SK-N-SH (cell line): ENCODE results near the gene OR8B4.

ENCODE experiments used
- NFIC ChIP-seq: IDR thresholded peaks from 2 replicates; pipeline ENCODE4 v1.4.0; 2012; ENCODE audit warnings: borderline replicate concordance
- POLR2AphosphoS5 ChIP-seq: IDR thresholded peaks from 2 replicates; pipeline ENCODE4 v1.6.1; 2012; ENCODE audit warnings: low read depth, low read length
- RXRA ChIP-seq: IDR thresholded peaks from 2 replicates; pipeline ENCODE4 v1.4.0; 2012; ENCODE audit warnings: low read depth, mild to moderate bottlenecking, borderline replicate concordance
- TAF1 ChIP-seq: IDR thresholded peaks from 2 replicates; pipeline ENCODE4 v1.6.1; 2012; ENCODE audit warnings: low read depth, mild to moderate bottlenecking, low read length, moderate library complexity, borderline replicate concordance
- TF ChIP-seq, protein P1 (sequence below): fragments of 200-600 bp; sonication (generic); IDR thresholded peaks from 2 replicates; pipeline ENCODE4 v1.6.1; 2017; ENCODE audit warnings: antibody characterized with exemption, mild to moderate bottlenecking, moderate library complexity

DNA sequence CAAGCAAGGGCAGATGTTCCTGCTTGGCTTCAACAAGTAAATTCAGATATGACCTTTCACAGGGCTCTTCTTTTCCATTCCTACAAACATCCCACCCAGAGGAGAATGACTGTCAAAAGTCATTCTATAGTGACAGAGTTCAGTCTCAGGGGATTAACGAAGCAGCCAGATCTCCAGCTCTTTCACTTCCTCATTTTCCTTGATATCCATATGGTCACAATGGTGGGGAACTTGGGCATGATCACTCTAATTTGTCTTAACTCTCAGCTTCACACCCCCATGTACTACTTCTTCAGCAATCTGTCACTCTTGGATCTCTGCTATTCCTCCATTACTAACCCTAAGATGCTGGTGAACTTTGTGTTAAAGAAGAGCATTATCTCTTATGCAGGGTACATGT is 35.8 kb upstream of the OR8B4 start:
- TF ChIP-seq POLR2AphosphoS5 (no peak), RXRA (no peak), TAF1 (no peak), NFIC (no peak)
- TF ChIP-seq, protein P1, sequence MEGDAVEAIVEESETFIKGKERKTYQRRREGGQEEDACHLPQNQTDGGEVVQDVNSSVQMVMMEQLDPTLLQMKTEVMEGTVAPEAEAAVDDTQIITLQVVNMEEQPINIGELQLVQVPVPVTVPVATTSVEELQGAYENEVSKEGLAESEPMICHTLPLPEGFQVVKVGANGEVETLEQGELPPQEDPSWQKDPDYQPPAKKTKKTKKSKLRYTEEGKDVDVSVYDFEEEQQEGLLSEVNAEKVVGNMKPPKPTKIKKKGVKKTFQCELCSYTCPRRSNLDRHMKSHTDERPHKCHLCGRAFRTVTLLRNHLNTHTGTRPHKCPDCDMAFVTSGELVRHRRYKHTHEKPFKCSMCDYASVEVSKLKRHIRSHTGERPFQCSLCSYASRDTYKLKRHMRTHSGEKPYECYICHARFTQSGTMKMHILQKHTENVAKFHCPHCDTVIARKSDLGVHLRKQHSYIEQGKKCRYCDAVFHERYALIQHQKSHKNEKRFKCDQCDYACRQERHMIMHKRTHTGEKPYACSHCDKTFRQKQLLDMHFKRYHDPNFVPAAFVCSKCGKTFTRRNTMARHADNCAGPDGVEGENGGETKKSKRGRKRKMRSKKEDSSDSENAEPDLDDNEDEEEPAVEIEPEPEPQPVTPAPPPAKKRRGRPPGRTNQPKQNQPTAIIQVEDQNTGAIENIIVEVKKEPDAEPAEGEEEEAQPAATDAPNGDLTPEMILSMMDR, result no peak
